Lung (tissue), 12 donors: ENCODE results near the gene C9orf78. TPM values are rescaled to one million over a fixed set of nuclear protein-coding genes. Genes with fewer than 3 reads are reported as not detected.

ENCODE experiments used
- ATAC-seq: fragments of 200-7000 bp; cut with Tn5 transposase; one replicate; pipeline ENCODE4 v1.9.1; 2020; ENCODE audit warnings: moderate number of reproducible peaks; ENCODE audit not compliant: insufficient read depth, low FRiP score
- DNase-seq, 3 donors: peaks; one replicate each; pipeline ENCODE4 v3.0.0-alpha.2; 2013 to 2017
- H3K27ac ChIP-seq, 2 donors: one replicate each; pipeline ENCODE4 v1.5.1; 2013; ENCODE audit warnings: mild to moderate bottlenecking in 2 of 2, moderate library complexity in 2 of 2, control low read depth in 1 of 2, inconsistent platforms in 1 of 2, low read depth in 1 of 2, low read length in 1 of 2
- H3K27me3 ChIP-seq, 3 donors: one replicate each; pipeline ENCODE4 v1.5.1; 2013; ENCODE audit warnings: low read length in 2 of 3; ENCODE audit not compliant: control insufficient read depth in 3 of 3, insufficient read depth in 3 of 3
- H3K36me3 ChIP-seq, 4 donors: one replicate each; pipeline ENCODE4 v1.5.1; 2013; ENCODE audit warnings: low read length in 4 of 4, mild to moderate bottlenecking in 1 of 4, moderate library complexity in 1 of 4; ENCODE audit not compliant: control insufficient read depth in 4 of 4, insufficient read depth in 4 of 4
- H3K4me1 ChIP-seq, 5 donors: one replicate each; pipeline ENCODE4 v1.5.1; 2013; ENCODE audit warnings: low read length in 5 of 5, mild to moderate bottlenecking in 2 of 5, moderate library complexity in 1 of 5; ENCODE audit not compliant: control insufficient read depth in 5 of 5, insufficient read depth in 5 of 5
- H3K4me3 ChIP-seq: one replicate; pipeline ENCODE4 v1.5.1; 2013; ENCODE audit warnings: mild to moderate bottlenecking, control low read depth, moderate library complexity
- H3K9ac ChIP-seq, 2 donors: one replicate each; pipeline ENCODE4 v1.5.1; 2013; ENCODE audit warnings: low read length in 2 of 2, control low read depth in 1 of 2; ENCODE audit not compliant: insufficient read depth in 1 of 2
- H3K9me3 ChIP-seq, 4 donors: one replicate each; pipeline ENCODE4 v1.5.1; 2013; ENCODE audit warnings: low read length in 3 of 4, mild to moderate bottlenecking in 1 of 4, moderate library complexity in 1 of 4; ENCODE audit not compliant: control insufficient read depth in 4 of 4, insufficient read depth in 3 of 4
- CTCF ChIP-seq: IDR thresholded peaks from 2 replicates; pipeline ENCODE4 v1.5.1; 2012; ENCODE audit warnings: mild to moderate bottlenecking; ENCODE audit errors: control extremely low read depth, extremely low read depth
- WGBS, 2 donors: extraction: QIAGEN DNeasy Blood & Tissue Kit; methylation state at CpG; one replicate each; pipeline ENCODE4 v1.1.7; 2013; 5-methylcytosine and 5-hydroxymethylcytosine counted together
- polyA plus RNA-seq, 2 donors: library from polyadenylated mRNA; stranded (reverse); fragments of 200-250 nt; gene quantifications; one replicate each; pipeline ENCODE4 v1.2.1, GENCODE V29; 2013
- total RNA-seq, 2 donors: library from RNA; depleted of rRNA in 1 of 2; stranded (reverse); fragments of >200 nt in 1 of 2; gene quantifications; one replicate each; pipeline ENCODE4 v1.2.1, GENCODE V29; 2014 to 2021
- donor health status: control.
- donor health status: control.
- donor health status: Bipolar disorder and iron deficiency.
- donor health status: healthy.
- donor health status: DM: yes; HTN: yes; CAD: no.

C9orf78 gene
- total and polyA plus RNA-seq, 4 donors: 28.3 to 57.9 (median 35.7) TPM

GRCh38 chr9:129875181-129875611 is 40.1 kb upstream of the C9orf78 start:
- H3K36me3 ChIP-seq: peaks cover 3 to 36% (median 21%) of the 10 kb centered on the region in 4 donors
- peaks cover 0 to 2% (median 0%) of the 10 kb centered on the region in 5 donors for H3K4me1 ChIP-seq
- no peaks in the 10 kb centered on the region for H3K27me3 ChIP-seq
- 88 to 93% methylated on average over 23 of the region's 23 CpGs for WGBS, 2 donors
- no peaks in the 10 kb centered on the region for H3K9me3 ChIP-seq
- no peak for ATAC-seq
- H3K9ac ChIP-seq: no peak overlapping the region
- no peak for TF ChIP-seq CTCF
- DNase-seq: no peak
- no peak overlapping the region for H3K27ac ChIP-seq
- no peak overlapping the region for H3K4me3 ChIP-seq

GRCh38 chr9:129874261-129875101 is 39.4 kb upstream of the C9orf78 start:
- Histone ChIP-seq H3K4me3 (no peak overlapping the region), H3K27me3 (no peaks in the 10 kb centered on the region)
- 91 to 95% methylated on average over 38 of the region's 38 CpGs for WGBS, 2 donors

GRCh38 chr9:129873563-129874190 is 38.6 kb upstream of the C9orf78 start:
- 88 to 96% methylated on average over 16 of the region's 16 CpGs for WGBS, 2 donors
- ATAC-seq (no peak), DNase-seq (no peak)
- H3K4me3 ChIP-seq: no peak overlapping the region
- H3K36me3 ChIP-seq: peaks cover 3 to 42% (median 19%) of the 10 kb centered on the region in 4 donors
- H3K27me3 ChIP-seq: no peaks in the 10 kb centered on the region
- no peaks in the 10 kb centered on the region for H3K4me1 ChIP-seq
- no peak for TF ChIP-seq CTCF
- H3K9me3 ChIP-seq: no peaks in the 10 kb centered on the region
- H3K27ac ChIP-seq: no peak overlapping the region
- H3K9ac ChIP-seq: no peak overlapping the region

More at GRCh38 chr9:129874261-129875101, 39.4 kb upstream of the C9orf78 start:
- ATAC-seq (no peak), DNase-seq (no peak)
- Histone ChIP-seq H3K36me3 (peaks cover 3 to 41% (median 19%) of the 10 kb centered on the region in 4 donors), H3K9ac (no peak overlapping the region), H3K27ac (no peak overlapping the region), H3K9me3 (no peaks in the 10 kb centered on the region), H3K4me1 (no peaks in the 10 kb centered on the region)
- no peak for TF ChIP-seq CTCF
